T-cell (primary cell): ENCODE data around the gene EDARADD. TPM values are rescaled to one million over a fixed set of nuclear protein-coding genes. Genes with fewer than 3 reads are reported as not detected.

Experiments used
- ATAC-seq, 4 experiments: fragments of 200-7000 bp in 3 of 4; fragments of 150-1000 bp in 1 of 4; cut with Tn5 transposase; replicated peaks in 1 of 4; 1 replicate in 3 of 4; 2 replicates in 1 of 4; pipeline ENCODE4 v1.10.0; 2021; ENCODE audit warnings: moderate library complexity in 3 of 4, mild to moderate bottlenecking in 2 of 4, moderate number of reproducible peaks in 1 of 4
- CTCF ChIA-PET, 2 donors: fragments of 300-600 bp; sonication (Branson Sonifier 250); formaldehyde crosslinking; loops; one replicate each; lab custom pipeline; 2022; ENCODE audit warnings: antibody characterized with exemption in 2 of 2; lab: Charles Lee
- POLR2A ChIA-PET, 2 donors: fragments of 300-600 bp; sonication (Branson Sonifier 250); formaldehyde crosslinking; loops; one replicate each; lab custom pipeline; 2022; ENCODE audit warnings: antibody characterized with exemption in 2 of 2; lab: Charles Lee
- DNase-seq, 35 experiments: peaks; one replicate each; pipeline versions ENCODE4 v3.0.0 to v3.0.0-alpha.2; 2013 to 2023
- H3K27ac ChIP-seq: one replicate; pipeline ENCODE4 v1.5.1; 2013; ENCODE audit warnings: low read length
- H3K27me3 ChIP-seq, 2 experiments: replicated peaks in 1 of 2; 1 replicate in 1 of 2; 2 replicates in 1 of 2; pipeline versions ENCODE4 v1.6.1 to v1.7.0; 2013; ENCODE audit warnings: low read length in 1 of 2, mixed read lengths in 1 of 2; ENCODE audit not compliant: control insufficient read depth in 2 of 2, insufficient read depth in 2 of 2; ENCODE audit errors: extremely low read depth in 1 of 2
- H3K36me3 ChIP-seq, 2 donors: 1 replicate in 1 of 2; 2 replicates in 1 of 2; pipeline versions ENCODE4 v1.6.1 to v1.7.0; 2013; ENCODE audit warnings: low read length in 1 of 2; ENCODE audit not compliant: control insufficient read depth in 2 of 2, insufficient read depth in 1 of 2; ENCODE audit errors: extremely low read depth in 1 of 2
- H3K4me1 ChIP-seq, 2 experiments: 1 replicate in 1 of 2; 2 replicates in 1 of 2; pipeline versions ENCODE4 v1.6.1 to v1.7.0; 2013; ENCODE audit warnings: low read length in 2 of 2, mixed read lengths in 1 of 2; ENCODE audit not compliant: insufficient read depth in 2 of 2, control insufficient read depth in 1 of 2; ENCODE audit errors: extremely low read depth in 1 of 2
- H3K4me3 ChIP-seq, 2 donors: 1 replicate in 1 of 2; 2 replicates in 1 of 2; pipeline versions ENCODE4 v1.5.1 to v1.7.0; 2013; ENCODE audit warnings: mild to moderate bottlenecking in 2 of 2, low read length in 1 of 2, moderate library complexity in 1 of 2; ENCODE audit not compliant: control insufficient read depth in 1 of 2; ENCODE audit errors: extremely low read depth in 1 of 2
- H3K9me3 ChIP-seq: 2 replicates; pipeline ENCODE4 v1.7.0; 2013
- H3K27ac Mint-ChIP-seq, 2 donors: one replicate each; pipeline ENCODE4 v1.8.0; 2020 to 2021; ENCODE audit warnings: mild to moderate bottlenecking in 2 of 2, mixed read lengths in 2 of 2
- H3K27me3 Mint-ChIP-seq, 2 donors: one replicate each; pipeline ENCODE4 v1.8.0; 2021 to 2022; ENCODE audit warnings: mixed read lengths in 2 of 2
- H3K36me3 Mint-ChIP-seq: one replicate; pipeline ENCODE4 v1.8.0; 2021; ENCODE audit warnings: mixed read lengths
- H3K4me1 Mint-ChIP-seq, 3 donors: one replicate each; pipeline ENCODE4 v1.8.0; 2020 to 2022; ENCODE audit warnings: mixed read lengths in 3 of 3, mild to moderate bottlenecking in 1 of 3
- H3K4me3 Mint-ChIP-seq, 3 donors: one replicate each; pipeline ENCODE4 v1.8.0; 2020 to 2022; ENCODE audit warnings: mild to moderate bottlenecking in 3 of 3, mixed read lengths in 3 of 3, moderate library complexity in 3 of 3
- H3K9me3 Mint-ChIP-seq, 3 donors: one replicate each; pipeline ENCODE4 v1.8.0; 2020 to 2022; ENCODE audit warnings: mixed read lengths in 3 of 3
- WGBS: methylation state at CpG from one replicate; pipeline ENCODE4 v1.1.5; 2013; ENCODE audit warnings: missing lambda C conversion rate; ENCODE audit not compliant: insufficient coverage; 5-methylcytosine and 5-hydroxymethylcytosine counted together
- total RNA-seq, 35 experiments: library from RNA in 6 of 35; stranded (reverse) in 6 of 35; fragments of 120-200 nt in 1 of 35; gene quantifications; one replicate each; pipeline versions ENCODE4 v1.2.1 to v1.2.4 and lab custom pipeline; 2013 to 2026

EDARADD gene
- total RNA-seq, 5 donors from 2014 or later (not counting 1 experiment from before 2014, with no cell fraction given) = 1.3 to 5.7 (median 4.2) TPM

- Mint-ChIP-seq H3K4me1 (peaks cover 7 to 30% (median 13%) of the 10 kb centered on the region in 3 donors), H3K27ac (no peak overlapping the region), H3K27me3 (peaks cover 0 to 3% of the 10 kb centered on the region in 2 donors), H3K36me3 (peaks cover under 1% of the 10 kb centered on the region), H3K4me3 (no peak overlapping the region), H3K9me3 (no peaks in the 10 kb centered on the region)
- DNase-seq (no peak), ATAC-seq (no peak)
- H3K4me1 ChIP-seq = peaks cover 5 to 14% of the 10 kb centered on the region in 2 experiments
- H3K36me3 ChIP-seq = no peaks in the 10 kb centered on the region
- no peak overlapping the region for H3K27ac ChIP-seq
- no peaks in the 10 kb centered on the region for H3K27me3 ChIP-seq
- ChIA-PET POLR2A (no interaction called here), CTCF (no interaction called here)
- H3K4me3 ChIP-seq = no peak overlapping the region
- H3K9me3 ChIP-seq = no peaks in the 10 kb centered on the region
- 100% methylated on average over 1 of the region's 4 CpGs for WGBS
These were observed 26.9 kb downstream of the EDARADD start for GRCh38 chr1:236421022-236421421.

GRCh38 chr1:236421850-236422516, 27.9 kb downstream of the EDARADD start:
- ATAC-seq = no peak
- no peak overlapping the region for H3K27ac Mint-ChIP-seq
- H3K27ac ChIP-seq = no peak overlapping the region
- peaks cover 0 to 3% of the 10 kb centered on the region in 2 donors for H3K27me3 Mint-ChIP-seq
- peaks cover 3% of the 10 kb centered on the region for H3K36me3 Mint-ChIP-seq
- peaks cover 0 to 24% (median 6%) of the 10 kb centered on the region in 3 donors for H3K4me1 Mint-ChIP-seq
- H3K9me3 Mint-ChIP-seq = no peaks in the 10 kb centered on the region
- ChIA-PET CTCF (no interaction called here), POLR2A (interaction anchor here in 1 of 2 donors (0.5 kb wide), 1 partner anchor 13 kb away, joined by 3 read pairs; no protein-coding TSS in a partner anchor)
- H3K4me3 Mint-ChIP-seq = no peak overlapping the region
- 69% methylated on average over 3 of the region's 4 CpGs for WGBS
- no peaks in the 10 kb centered on the region for H3K36me3 ChIP-seq
- no peak for DNase-seq
- no peaks in the 10 kb centered on the region for H3K9me3 ChIP-seq
- no peaks in the 10 kb centered on the region for H3K27me3 ChIP-seq
- no peak overlapping the region for H3K4me3 ChIP-seq
- peaks cover 0 to 8% of the 10 kb centered on the region in 2 experiments for H3K4me1 ChIP-seq

GRCh38 chr1:236422517-236422876, 28.4 kb downstream of the EDARADD start:
- Histone ChIP-seq H3K36me3 (no peaks in the 10 kb centered on the region), H3K9me3 (no peaks in the 10 kb centered on the region), H3K27ac (no peak overlapping the region), H3K27me3 (no peaks in the 10 kb centered on the region), H3K4me1 (peaks cover 0 to 7% of the 10 kb centered on the region in 2 experiments), H3K4me3 (no peak overlapping the region)
- DNase-seq (no peak), ATAC-seq (no peak)
- Mint-ChIP-seq H3K4me3 (no peak overlapping the region), H3K9me3 (no peaks in the 10 kb centered on the region), H3K27me3 (peaks cover 0 to 3% of the 10 kb centered on the region in 2 donors), H3K4me1 (peaks cover 0 to 19% (median 2%) of the 10 kb centered on the region in 3 donors), H3K27ac (no peak overlapping the region), H3K36me3 (peaks cover 3% of the 10 kb centered on the region)
- WGBS = 83% methylated on average over 1 of the region's 3 CpGs
- POLR2A ChIA-PET = interaction anchor here in 1 of 2 donors (0.5 kb wide), 1 partner anchor 13 kb away, joined by 3 read pairs; no protein-coding TSS in a partner anchor
- CTCF ChIA-PET = interaction anchor here in 1 of 2 donors (0.9 kb wide), 1 partner anchor 29 kb away, joined by 3 read pairs; no protein-coding TSS in a partner anchor

GRCh38 chr1:236425031-236425663, 31.1 kb downstream of the EDARADD start:
- CTCF ChIA-PET = no interaction called here
- Mint-ChIP-seq H3K36me3 (peaks cover 6% of the 10 kb centered on the region), H3K9me3 (peaks cover 0 to 3% (median 0%) of the 10 kb centered on the region in 3 donors), H3K4me1 (peaks cover 0 to 16% (median 0%) of the 10 kb centered on the region in 3 donors), H3K27ac (no peak overlapping the region), H3K4me3 (no peak overlapping the region), H3K27me3 (peaks cover 0 to 3% of the 10 kb centered on the region in 2 donors)
- POLR2A ChIA-PET = no interaction called here
- H3K36me3 ChIP-seq = no peaks in the 10 kb centered on the region
- H3K4me3 ChIP-seq = no peak overlapping the region
- DNase-seq = peak in 10 of 35 experiments; percentile 3 to 46 (median 11)
- no peaks in the 10 kb centered on the region for H3K27me3 ChIP-seq
- peaks cover 0 to 7% of the 10 kb centered on the region in 2 experiments for H3K4me1 ChIP-seq
- peak in 1 of 4 experiments; percentile 38 for ATAC-seq
- H3K27ac ChIP-seq = no peak overlapping the region
- no peaks in the 10 kb centered on the region for H3K9me3 ChIP-seq
- 81% methylated on average over 13 of the region's 14 CpGs for WGBS

GRCh38 chr1:236426215-236426614, 32.1 kb downstream of the EDARADD start:
- Mint-ChIP-seq H3K27me3 (peaks cover 0 to 3% of the 10 kb centered on the region in 2 donors), H3K27ac (no peak overlapping the region), H3K4me1 (peaks cover 0 to 16% (median 0%) of the 10 kb centered on the region in 3 donors), H3K36me3 (peaks cover 6% of the 10 kb centered on the region), H3K4me3 (no peak overlapping the region), H3K9me3 (peaks cover 0 to 3% (median 0%) of the 10 kb centered on the region in 3 donors)
- Histone ChIP-seq H3K4me3 (no peak overlapping the region), H3K27ac (no peak overlapping the region), H3K27me3 (no peaks in the 10 kb centered on the region), H3K36me3 (no peaks in the 10 kb centered on the region), H3K4me1 (peaks cover 0 to 7% of the 10 kb centered on the region in 2 experiments), H3K9me3 (no peaks in the 10 kb centered on the region)
- ChIA-PET CTCF (interaction anchor here in 1 of 2 donors (0.6 kb wide), 1 partner anchor 122 kb away, joined by 3 read pairs; no protein-coding TSS in a partner anchor), POLR2A (no interaction called here)
- WGBS = no CpG with 5 or more reads among the region's 3 CpGs
- ATAC-seq = no peak
- DNase-seq = no peak

GRCh38 chr1:236429715-236430274, 35.7 kb downstream of the EDARADD start:
- Histone ChIP-seq H3K4me3 (no peak overlapping the region), H3K27ac (no peak overlapping the region), H3K9me3 (no peaks in the 10 kb centered on the region), H3K27me3 (no peaks in the 10 kb centered on the region), H3K36me3 (no peaks in the 10 kb centered on the region), H3K4me1 (peaks cover 0 to 7% of the 10 kb centered on the region in 2 experiments)
- CTCF ChIA-PET = no interaction called here
- no peak overlapping the region for H3K27ac Mint-ChIP-seq
- peaks cover 8% of the 10 kb centered on the region for H3K36me3 Mint-ChIP-seq
- no peak overlapping the region for H3K4me3 Mint-ChIP-seq
- peaks cover 0 to 3% (median 0%) of the 10 kb centered on the region in 3 donors for H3K9me3 Mint-ChIP-seq
- POLR2A ChIA-PET = no interaction called here
- ATAC-seq = no peak
- DNase-seq = no peak
- peaks cover 0 to 10% (median 0%) of the 10 kb centered on the region in 3 donors for H3K4me1 Mint-ChIP-seq
- no peaks in the 10 kb centered on the region for H3K27me3 Mint-ChIP-seq
